ENCODE data around the gene CDK5RAP2. TPM values are rescaled to one million over a fixed set of nuclear protein-coding genes. Genes with fewer than 3 reads are reported as not detected.

Gene CDK5RAP2
- total RNA-seq, 1 experiment from 2014 or later = 65.3 TPM

DNA sequence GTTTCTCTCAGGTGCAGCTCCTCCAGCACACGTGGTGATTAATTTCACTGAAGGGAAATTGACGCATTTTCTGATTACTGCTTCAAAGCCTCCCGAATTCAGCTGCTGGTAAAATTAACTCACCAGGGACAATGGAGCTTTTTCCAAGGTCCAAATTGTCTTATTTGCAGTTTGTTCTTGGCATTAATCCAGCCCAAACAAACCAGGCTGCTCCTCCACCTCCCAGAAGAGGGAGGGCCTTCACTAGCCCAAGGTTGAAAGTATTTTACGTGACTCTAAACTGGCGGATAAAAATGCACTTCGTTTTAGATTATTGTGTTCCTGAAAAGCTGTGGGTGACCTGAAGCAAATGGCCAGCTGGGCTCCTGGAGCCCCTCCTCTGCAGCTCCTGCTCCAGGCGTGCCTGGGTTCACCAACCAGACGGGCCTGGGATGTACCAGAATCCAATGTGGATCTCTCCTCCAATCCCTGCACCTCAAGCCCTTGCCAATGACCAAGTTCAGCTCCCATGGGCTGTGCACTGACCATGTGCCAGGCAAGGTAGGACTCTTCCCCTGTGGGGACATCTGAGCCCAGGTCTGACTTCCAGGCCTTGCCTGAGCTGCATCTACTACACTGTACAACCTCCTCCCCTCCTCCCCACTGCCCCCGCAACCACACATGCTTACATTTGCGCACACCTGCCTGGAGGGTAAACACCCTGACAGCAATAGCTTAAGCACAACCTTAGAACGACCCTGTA, 193.4 kb downstream of the CDK5RAP2 start:
- no peak for DNase-seq (ENCODE audit: low read depth)

DNA sequence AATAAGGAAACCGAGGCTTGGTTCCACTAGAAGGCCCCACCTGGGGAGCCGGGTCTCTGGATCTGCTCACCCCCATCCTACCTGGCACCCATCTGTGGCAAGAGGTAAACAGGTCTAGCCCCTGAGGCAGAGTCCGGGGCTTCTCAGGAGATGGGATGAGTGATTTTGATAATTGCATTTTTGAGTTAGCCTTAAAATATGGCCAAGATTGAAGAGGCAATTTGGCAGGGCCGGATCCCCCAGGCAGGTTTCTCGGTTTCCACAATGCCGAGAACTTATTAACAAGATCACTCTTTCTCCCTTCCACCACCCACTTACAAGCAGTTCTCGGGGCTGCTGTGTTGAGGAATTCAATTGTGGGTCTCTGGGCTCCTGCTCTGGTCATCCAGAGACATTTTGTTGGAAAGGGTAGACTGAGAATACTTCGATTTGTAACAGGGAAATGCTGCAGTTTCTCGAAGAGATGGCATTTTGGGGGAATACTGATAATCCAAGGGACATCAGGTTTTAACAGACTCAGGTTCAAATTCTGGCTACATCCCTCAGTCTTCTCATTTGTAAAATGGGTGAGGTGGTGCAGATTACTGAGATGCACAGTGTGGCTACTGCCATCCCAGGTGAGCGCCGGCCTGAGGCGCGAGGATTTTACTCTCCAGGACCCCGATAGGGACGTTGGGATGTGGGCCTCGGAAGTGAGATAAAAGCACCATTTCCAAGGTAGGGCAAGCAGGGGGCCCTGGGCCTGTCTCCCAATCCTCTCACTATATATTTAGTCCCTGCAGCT, 194.2 kb downstream of the CDK5RAP2 start:
- DNase-seq (ENCODE audit: low read depth) = no peak

DNA sequence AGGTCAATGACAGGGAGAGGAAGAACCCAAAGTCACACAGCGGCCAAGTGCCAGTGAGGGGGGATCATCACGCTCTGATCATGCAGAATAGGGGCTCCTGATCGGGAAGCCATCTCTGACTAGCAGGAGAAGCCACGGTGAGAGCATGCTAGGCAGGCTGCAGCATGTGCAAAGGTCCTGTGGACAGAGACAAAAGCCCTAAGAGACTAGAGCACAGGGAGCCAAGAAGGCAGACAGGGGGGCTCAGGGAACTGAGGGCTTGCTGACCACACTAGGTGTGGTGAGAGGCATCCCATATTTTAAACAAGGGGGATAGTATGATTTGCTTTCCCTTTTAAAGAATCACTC, 195.1 kb downstream of the CDK5RAP2 start:
- no peak for DNase-seq (ENCODE audit: low read depth)

DNA sequence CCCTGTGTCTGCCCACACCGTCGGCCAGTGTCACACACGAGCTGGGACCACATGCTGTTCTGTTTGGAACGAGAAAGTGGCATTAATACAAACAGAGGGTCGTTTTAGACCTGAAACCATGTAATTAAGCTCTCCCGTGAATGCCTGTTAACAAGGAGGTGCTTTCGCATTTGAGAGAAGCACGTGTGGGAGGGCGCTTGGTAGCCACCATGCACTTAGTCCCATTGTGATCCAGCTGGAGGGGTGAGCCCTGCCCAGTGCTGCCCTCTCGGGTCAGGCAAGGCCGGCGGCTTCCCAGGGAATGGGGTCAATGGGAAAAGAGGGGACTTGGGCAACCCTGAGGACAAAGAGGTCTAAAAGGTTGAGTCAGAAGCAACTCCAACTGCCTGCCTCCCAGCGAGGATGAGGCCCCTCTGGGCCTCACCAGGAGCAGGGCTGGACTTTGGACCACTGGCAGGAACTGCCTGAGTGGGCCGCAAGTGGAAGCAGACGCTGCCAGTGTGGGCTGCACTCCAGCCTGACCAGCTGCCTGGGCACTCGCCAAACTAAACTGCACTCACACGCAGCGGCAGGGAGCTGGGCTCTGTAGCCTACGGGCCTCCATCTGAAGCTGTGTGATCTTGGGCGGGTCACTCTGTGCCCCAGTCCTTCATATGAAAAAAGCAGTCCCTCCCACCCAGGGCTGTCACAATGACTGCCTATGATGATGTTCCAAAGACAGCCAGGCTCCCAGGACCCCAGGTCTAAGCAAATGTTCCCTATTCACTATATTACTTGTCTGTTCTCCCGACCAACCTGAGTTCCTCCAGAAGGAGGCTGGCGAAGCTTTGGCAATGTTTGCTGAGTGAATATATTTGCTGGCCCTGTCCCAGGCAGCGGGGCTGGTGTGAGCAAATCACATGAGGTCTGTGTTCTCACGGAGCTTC, 195.7 kb downstream of the CDK5RAP2 start:
- no peak for DNase-seq (ENCODE audit: low read depth)

DNA sequence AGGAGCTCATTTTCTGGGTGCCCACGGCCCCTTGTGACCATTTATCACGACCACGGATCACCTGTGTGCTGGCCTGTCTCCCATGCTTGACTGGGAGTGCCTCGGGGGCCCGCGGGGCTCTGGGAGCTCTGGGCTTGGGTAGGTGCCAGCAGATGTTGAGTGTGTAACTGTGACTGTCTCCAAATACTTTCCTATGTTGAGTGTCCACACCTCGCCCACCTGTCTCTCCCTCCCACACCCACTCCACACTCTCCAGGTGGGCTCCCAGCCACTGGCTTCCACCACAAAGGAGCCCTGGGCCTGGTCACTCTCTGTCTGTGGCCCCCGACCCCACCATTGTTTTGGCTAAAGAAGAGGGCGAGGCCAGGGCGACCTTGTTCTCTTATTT, 196.4 kb downstream of the CDK5RAP2 start:
- DNase-seq (ENCODE audit: low read depth) = no peak

DNA sequence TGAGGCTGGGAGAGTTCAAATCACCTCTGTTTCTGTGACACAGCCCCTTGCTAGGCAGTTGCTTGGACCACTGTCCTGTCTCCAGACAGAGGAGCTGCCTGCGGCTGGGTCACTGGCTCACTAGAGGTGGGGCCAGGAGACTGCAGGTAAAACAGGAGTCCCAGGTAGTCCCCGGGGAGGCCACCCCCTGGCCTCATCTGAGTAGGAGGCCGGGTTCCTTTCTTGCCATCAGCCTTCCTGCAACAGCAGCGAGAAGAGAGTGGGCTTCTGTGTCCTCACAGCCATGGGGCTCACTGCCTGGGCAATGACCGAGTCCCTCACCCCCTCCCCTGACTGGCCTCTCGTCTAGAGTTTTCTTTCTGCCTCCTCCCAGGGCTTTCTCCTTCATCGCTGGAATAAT, 197.5 kb downstream of the CDK5RAP2 start:
- no peak for DNase-seq (ENCODE audit: low read depth)

DNA sequence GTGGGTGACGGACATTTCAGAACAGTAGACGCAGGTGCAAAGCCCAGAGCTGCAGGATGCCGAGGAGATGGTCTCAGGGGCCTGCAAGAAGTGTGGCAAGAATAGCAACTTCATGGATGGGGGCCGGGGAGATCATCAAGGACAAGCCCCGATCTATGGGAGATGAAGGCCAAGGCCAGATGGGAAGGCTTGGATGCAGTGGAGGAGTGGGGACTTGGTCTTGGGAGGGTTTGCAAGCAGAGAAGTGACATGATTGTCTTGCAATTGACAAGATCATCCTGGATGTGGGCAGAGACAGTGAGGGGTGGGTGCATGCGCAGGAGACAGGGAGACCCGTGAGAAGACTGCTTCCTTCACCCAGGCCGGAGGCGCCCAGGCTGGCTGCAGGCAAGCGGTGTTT, 198.1 kb downstream of the CDK5RAP2 start:
- DNase-seq (ENCODE audit: low read depth) = no peak

DNA sequence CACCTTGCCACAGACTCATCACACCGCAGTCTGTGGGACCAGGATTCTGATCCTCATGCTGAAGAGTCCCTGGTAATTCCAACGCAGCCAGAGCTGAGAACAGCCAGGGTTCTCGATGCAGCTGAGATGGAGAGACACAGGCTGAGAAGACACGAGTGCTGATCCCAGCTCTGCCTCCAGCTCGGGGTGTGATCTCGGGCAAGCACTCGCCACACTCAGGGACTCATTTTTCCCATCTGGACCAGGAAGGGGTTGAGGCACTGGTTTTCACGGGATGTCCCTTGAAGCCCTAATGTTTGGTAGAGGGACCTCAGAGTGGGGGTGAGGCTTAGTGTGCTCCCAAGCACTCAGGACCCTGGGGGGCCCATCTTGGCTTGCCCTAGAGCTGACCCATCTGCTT, 200.4 kb downstream of the CDK5RAP2 start:
- no peak for DNase-seq (ENCODE audit: low read depth)

DNA sequence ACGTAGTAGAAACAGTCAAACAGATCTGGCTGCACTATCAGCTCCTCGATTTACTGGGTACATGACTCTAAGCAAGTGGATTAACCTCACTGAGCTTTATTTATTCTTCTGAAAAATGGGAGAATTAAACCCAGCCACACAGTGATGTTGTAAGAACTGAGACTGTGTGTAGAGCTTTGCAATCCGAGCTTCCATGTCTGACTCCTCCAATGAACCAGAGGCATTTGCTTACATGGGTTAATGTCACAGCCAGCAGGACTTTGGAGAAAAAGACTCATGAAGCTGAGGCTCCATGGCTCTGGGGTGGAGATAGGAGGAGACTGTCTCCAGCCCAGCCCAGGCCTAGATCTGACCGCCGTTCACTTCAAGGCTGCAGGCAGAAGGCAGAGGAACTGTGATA, 201.3 kb downstream of the CDK5RAP2 start:
- no peak for DNase-seq (ENCODE audit: low read depth)

DNA sequence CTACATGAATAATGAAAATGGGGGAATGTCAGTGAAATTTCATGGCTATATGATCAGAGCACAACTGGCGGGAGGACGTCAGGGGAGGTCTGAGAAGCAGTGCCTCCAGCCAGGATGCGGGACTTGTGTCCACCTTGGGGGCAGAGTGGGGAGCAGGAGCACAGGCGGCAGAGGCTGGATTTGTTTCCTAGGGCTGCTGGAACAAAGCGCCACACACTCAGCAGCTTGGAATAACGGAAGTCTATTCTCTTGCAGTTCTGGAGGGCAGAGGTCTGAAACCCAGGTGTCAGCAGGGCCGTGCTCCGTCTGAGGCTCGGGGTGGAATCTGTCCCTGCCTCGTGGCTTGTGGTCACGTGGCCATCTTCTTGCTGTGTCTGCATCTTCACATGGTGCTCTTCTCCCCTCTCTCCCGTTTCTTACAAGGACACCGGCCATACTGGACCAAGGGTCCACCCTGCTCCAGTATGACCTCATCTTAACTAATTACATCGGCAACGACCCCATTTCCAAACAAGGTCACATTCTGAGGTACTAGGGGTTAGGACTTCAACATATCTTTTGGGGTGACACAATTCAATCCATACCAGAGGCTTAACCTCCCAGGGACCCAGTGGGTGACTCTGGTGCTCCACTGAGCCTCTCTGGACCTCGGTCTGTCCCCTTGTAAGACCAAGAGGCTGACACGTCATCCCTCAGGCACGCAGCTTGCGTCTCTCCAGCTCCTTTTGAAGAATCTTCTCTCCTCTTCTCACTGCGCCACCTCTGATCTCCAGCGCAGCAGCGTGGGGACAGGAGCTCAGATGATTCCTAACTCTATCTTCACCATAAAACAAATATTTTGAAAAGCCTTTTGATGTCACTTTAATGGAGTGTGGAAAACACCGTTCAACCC, 202.5 kb downstream of the CDK5RAP2 start:
- no peak for DNase-seq (ENCODE audit: low read depth)

DNA sequence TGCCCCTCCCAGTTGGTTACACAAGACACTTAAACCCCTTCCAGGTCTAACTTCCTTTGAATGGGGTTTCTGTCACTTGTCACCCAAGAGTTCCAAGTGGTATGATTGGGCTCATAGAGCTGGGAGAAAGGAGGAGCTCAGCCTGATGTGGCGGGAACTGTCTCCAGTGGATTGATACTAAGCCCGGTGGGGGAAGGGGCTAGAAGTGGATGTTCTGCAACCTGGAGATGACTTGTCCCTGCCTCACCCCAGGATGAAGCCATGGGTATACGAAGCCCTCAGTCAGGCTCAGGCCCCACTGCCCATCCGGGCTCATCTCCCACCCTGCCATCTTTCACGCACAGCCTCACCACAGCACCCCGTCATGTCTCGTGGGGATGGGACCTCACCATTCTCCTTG, 203.9 kb downstream of the CDK5RAP2 start:
- DNase-seq (ENCODE audit: low read depth) = no peak

DNA sequence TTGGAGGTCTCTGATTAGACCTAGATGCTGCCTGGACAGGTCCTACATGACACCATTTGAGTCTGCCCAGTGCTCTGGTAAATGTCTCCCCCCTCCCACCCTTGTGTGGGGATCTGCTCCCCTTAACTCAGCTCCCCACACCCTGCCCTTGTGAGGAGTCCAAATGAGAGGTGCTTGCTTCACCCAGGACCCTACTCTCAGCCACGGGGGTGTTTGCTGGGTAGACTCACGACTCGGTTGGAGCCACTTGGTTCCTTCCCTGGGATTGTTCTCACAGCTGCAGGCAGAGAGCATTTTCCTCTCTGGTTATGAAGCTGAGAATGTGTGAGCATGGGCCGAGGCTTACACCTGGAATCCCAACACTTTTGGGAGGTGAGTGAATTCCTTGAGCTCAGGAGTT, 204.7 kb downstream of the CDK5RAP2 start:
- no peak for DNase-seq (ENCODE audit: low read depth)

DNA sequence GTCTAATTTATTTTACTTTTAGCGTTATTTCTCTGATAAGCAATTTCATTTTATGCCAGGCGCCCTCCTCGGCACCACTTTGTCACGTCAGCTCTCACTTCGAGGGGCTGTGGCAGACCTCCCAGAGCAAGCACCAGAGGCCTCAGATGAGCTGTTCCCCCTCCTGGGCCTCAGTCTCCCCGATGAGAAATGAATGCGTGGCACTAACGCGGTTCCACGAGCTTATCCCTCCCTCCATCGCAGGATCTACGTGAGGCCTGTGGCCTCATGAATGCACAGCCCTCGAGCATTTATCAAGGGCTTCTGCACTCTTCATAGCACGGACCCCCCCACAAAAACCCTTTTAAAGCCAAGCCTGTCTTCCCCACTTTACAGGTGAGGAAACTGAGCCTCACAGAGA, 205.2 kb downstream of the CDK5RAP2 start:
- DNase-seq (ENCODE audit: low read depth) = no peak

DNA sequence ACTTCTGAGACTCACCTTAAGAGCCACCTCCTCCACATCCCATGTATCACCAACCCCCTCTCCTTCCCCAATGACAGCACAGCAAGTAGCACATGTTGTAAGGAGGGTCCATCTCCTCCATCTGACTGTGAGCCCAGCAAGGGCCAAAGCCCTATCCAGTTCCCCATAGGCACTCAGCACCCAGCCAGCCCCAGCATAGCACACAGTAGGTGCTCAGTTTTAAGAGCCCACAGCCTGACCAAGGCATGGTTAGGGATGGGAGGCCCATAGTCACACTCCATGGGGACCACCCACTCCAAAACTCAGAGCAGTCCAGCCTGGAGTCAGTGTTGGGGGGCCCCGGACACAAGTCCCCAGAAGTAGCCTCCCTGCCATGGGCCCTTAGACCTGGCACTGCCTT, 205.7 kb downstream of the CDK5RAP2 start:
- DNase-seq (ENCODE audit: low read depth) = no peak

DNA sequence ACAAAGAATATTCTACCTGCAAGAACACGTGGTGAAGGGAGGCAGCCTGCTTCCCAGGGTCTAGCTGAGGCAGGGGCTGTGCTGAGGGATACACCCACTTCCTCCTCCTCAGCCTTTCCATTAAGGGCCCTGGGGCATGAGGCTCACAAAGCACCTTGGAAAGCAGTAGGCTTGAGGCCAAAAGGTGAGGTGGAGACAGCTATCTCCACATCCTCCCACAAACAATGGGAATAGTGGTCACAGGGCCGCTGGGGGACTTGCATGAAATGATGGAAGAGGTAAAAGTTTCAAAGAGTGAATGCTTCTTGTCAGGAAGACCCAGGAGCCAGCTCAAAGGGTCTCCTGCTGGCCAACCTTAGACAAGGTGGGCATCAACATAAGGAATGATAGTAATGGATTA, 207.9 kb downstream of the CDK5RAP2 start:
- DNase-seq (ENCODE audit: low read depth) = no peak

DNA sequence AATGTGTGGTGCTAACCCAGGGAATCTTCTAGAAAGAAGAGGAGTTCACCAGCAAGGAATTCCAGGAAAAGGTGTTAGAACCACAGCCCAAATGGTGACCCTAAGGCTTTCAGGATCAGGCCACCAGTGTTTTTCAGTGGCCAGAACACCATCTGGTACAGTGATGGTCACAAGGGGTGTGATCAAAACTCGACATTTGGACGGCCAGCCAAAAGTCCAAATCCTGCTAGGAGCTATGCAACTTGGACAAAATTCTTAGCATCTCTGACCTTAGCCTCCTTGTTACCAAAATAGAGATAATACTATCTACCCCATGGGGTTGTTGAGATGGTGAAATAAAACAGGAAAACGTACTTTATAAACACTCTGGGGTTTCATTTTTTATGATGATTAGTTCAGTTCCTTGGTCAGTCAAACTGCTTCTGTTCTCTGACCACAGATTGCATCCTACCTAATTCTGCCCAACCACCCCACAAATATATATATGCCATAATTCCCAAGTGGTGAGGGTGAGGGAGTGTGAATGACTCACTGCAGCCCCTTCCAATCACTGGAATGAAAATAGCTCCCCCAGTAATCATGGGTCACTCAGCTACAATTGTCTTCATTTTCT, 210.3 kb downstream of the CDK5RAP2 start:
- no peak for DNase-seq (ENCODE audit: low read depth)

DNA sequence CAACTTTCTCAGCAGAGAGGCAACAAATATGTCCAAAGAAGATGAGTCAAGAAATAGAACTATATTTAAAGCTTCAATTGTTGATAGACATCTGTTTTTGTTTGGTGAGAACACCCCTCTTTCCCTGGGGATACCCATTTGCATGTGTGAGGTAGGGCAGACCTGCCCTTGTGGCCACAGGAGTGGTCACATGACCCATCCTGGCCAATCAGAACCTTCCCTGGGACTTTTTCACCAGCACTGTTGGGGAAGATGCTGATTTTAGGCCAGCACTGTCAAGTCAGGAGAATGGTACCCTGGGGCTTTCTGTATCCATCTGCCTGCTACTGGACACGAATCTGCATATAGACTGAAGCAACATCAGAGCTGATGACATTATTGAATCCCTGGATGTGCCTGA, 211.2 kb downstream of the CDK5RAP2 start:
- no peak for DNase-seq (ENCODE audit: low read depth)

DNA sequence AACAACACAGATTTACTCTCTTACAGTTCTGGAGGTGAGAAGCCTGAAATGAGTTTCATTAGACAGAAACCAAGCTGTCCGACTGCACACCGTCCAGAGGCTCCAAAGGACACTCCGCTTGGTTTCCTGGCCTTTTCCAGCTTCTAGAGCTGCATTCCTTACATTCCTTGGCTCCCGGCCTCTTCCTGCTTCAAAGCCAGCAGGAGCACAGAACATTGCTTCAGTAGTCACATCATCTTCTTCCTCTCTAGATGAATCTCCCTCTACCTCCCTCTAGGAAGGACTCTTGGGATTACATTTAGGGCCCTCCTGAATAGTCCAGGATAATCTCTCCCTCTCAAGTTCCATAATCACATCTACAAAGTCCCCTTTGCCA, 213.3 kb downstream of the CDK5RAP2 start:
- peak; percentile 94 for DNase-seq (ENCODE audit: low read depth)

DNA sequence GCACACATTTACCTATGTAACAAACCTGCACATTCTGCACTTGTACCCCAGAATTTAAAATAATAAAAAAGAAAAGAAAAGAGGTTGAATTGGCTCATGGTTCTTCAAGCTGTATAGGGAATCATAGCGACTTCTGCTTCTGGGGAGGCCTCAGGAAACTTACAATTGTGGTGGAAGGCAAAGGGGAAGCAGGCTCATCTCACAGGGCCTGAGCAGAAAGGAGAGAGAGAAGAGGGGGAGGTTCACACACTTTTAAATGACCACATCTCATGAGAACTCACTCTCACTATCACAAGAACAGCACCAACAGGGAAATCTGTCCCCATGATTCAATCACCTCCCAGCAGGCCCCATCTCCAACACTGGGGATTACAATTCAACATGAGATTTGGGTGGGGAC, 214.6 kb downstream of the CDK5RAP2 start:
- DNase-seq (ENCODE audit: low read depth) = no peak

DNA sequence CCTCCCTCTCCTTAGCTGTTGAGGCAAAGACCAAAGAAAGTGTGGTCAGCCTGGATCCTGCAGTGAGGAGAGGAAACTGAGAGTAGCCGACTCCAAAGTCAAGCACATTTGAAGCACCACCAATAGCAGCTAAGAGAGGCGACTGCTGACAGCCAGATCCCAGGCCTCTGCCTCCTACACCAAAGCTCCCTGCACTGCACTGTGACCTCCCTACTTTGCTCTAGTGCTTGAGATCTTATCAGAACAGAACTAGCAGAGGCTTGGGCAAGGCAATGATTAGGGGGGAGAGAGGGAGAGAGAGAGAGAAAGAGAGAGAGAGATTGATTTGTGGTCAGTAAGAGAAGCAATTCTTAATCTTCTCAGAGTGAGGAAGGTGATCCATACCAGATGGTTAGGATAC, 216.3 kb downstream of the CDK5RAP2 start:
- DNase-seq (ENCODE audit: low read depth) = no peak

DNA sequence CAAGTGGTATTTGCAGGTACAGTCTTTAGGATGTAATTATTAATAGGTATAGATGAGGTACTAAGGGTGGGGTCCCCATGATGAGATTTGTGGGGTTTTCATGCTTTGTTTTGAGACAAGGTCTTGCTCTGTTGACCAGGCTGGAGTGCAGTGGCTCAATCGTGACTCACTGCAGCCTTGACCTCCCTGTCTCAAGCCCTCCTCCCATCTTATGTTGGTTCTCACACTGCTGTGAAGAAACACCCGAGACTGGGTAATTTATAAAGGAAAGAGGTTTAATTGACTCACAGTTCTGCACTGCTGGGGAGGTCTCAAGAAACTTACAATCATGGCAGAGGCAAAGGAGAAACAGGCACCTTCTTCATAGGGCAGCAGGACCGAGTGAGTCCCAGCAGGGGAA, 217.5 kb downstream of the CDK5RAP2 start:
- no peak for DNase-seq (ENCODE audit: low read depth)
